ENCODE results near the gene TTC23L. TPM values are rescaled to one million over a fixed set of nuclear protein-coding genes. Genes with fewer than 3 reads are reported as not detected.
"Not testable (repeated sequence)": the region's sequence is repeated elsewhere in the genome, so short reads cannot be mapped to it uniquely, and the experiment has no call there.

The TTC23L gene
- total RNA-seq, 1 donor from 2014 or later = 1.6 TPM

GRCh38 chr5:34827588-34828506 lies 11.1 kb upstream of the TTC23L start:
- TF ChIP-seq CTCF (conservative IDR thresholded peaks at IDR 0.05) = no peak
- Mint-ChIP-seq H3K4me1 (peaks cover 6% of the 10 kb centered on the region), H3K4me3 (no peak overlapping the region), H3K9me3 (no peaks in the 10 kb centered on the region), H3K27me3 (ENCODE audit: low read depth) (no peaks in the 10 kb centered on the region), H3K27ac (ENCODE audit: unreplicated experiment) (no peak overlapping the region), H3K36me3 (ENCODE audit: low read depth) (peaks cover 52% of the 10 kb centered on the region)
- no peak for DNase-seq (ENCODE audit: low read depth, low spot score)

GRCh38 chr5:34830827-34831226 lies 8.1 kb upstream of the TTC23L start:
- not testable (repeated sequence) for H3K9me3 Mint-ChIP-seq; H3K4me3 Mint-ChIP-seq; DNase-seq (ENCODE audit: low read depth, low spot score); H3K27ac Mint-ChIP-seq (ENCODE audit: unreplicated experiment); H3K27me3 Mint-ChIP-seq (ENCODE audit: low read depth)
- H3K4me1 Mint-ChIP-seq = peaks cover 17% of the 10 kb centered on the region
- H3K36me3 Mint-ChIP-seq (ENCODE audit: low read depth) = peaks cover 31% of the 10 kb centered on the region

- H3K4me1 Mint-ChIP-seq = peaks cover 17% of the 10 kb centered on the region
- DNase-seq (ENCODE audit: low read depth, low spot score) = no peak
- no peak overlapping the region for H3K27ac Mint-ChIP-seq (ENCODE audit: unreplicated experiment)
- no peaks in the 10 kb centered on the region for H3K9me3 Mint-ChIP-seq
- H3K4me3 Mint-ChIP-seq = no peak overlapping the region
- H3K27me3 Mint-ChIP-seq (ENCODE audit: low read depth) = no peaks in the 10 kb centered on the region
- TF ChIP-seq CTCF (conservative IDR thresholded peaks at IDR 0.05) = no peak
- peaks cover 29% of the 10 kb centered on the region for H3K36me3 Mint-ChIP-seq (ENCODE audit: low read depth)
These were observed 7.7 kb upstream of the TTC23L start for GRCh38 chr5:34831303-34831702.

- no peak for DNase-seq (ENCODE audit: low read depth, low spot score)
- peaks cover 16% of the 10 kb centered on the region for H3K36me3 Mint-ChIP-seq (ENCODE audit: low read depth)
- no peak for TF ChIP-seq CTCF (conservative IDR thresholded peaks at IDR 0.05)
These were observed 6.4 kb upstream of the TTC23L start for GRCh38 chr5:34832568-34832967.

GRCh38 chr5:34833090-34833489 lies 5.9 kb upstream of the TTC23L start:
- Mint-ChIP-seq H3K27ac (ENCODE audit: unreplicated experiment) (no peak overlapping the region), H3K4me3 (no peak overlapping the region), H3K36me3 (ENCODE audit: low read depth) (peaks cover 12% of the 10 kb centered on the region), H3K4me1 (peaks cover 19% of the 10 kb centered on the region), H3K9me3 (no peaks in the 10 kb centered on the region), H3K27me3 (ENCODE audit: low read depth) (no peaks in the 10 kb centered on the region)
- DNase-seq (ENCODE audit: low read depth, low spot score) = no peak
- TF ChIP-seq CTCF (conservative IDR thresholded peaks at IDR 0.05) = no peak

More at GRCh38 chr5:34832568-34832967, 6.4 kb upstream of the TTC23L start:
- Mint-ChIP-seq H3K27ac (ENCODE audit: unreplicated experiment) (no peak overlapping the region), H3K4me1 (peaks cover 17% of the 10 kb centered on the region), H3K27me3 (ENCODE audit: low read depth) (no peaks in the 10 kb centered on the region), H3K9me3 (no peaks in the 10 kb centered on the region), H3K4me3 (no peak overlapping the region)

Measured in neural crest cell (in vitro differentiated cells).